ENCODE data around the gene EXOSC1. TPM values are rescaled to one million over a fixed set of nuclear protein-coding genes. Genes with fewer than 3 reads are reported as not detected.
A peak's percentile ranks its signal among the peaks of the same experiment; 100 is the strongest.

Gene EXOSC1
- polyA plus RNA-seq, 3 donors = 34.7 to 60.6 (median 55.8) TPM

DNA sequence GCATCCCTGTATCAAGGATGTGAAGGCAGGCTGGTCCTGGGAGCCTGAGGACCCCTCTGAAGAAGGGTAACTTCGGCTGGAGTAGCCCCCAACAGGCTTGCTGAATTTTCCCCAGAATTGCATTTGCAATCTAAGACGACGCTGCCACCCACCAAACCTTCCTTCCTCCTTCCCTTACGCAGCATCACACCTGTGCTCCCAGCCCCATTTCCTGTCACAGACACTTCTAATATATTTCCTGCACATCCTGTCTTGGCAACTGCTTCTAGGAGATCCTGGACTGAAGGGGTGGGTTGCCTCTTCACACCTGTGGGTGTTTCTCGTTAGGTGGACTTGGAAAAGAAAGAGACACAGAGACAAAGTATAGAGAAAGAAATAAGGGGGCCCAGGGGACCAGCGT is 29.2 kb downstream of the EXOSC1 start:
- Histone ChIP-seq H3K4me1 (ENCODE audit: control insufficient read depth in 1 of 2, insufficient read depth in 2 of 2, low read length in 2 of 2) (peaks cover 60 to 69% of the 10 kb centered on the region in 2 donors), H2AFZ (ENCODE audit: insufficient read depth, low read depth, low read length, poor library complexity, severe bottlenecking) (no peak overlapping the region), H3K4me3 (replicated peaks in 1 of 3; ENCODE audit: low read depth in 2 of 3, low read length in 3 of 3) (no peak overlapping the region), H3K36me3 (replicated peaks in 1 of 2; ENCODE audit: control insufficient read depth in 1 of 2, insufficient read depth in 2 of 2, low read length in 2 of 2) (no peaks in the 10 kb centered on the region), H3K9me3 (replicated peaks in 1 of 2; ENCODE audit: control insufficient read depth in 1 of 2, insufficient read depth in 1 of 2, low read length in 2 of 2) (no peaks in the 10 kb centered on the region), H3K27ac (ENCODE audit: low read depth in 1 of 2, low read length in 2 of 2) (no peak overlapping the region), H3K27me3 (ENCODE audit: control insufficient read depth in 2 of 2, insufficient read depth in 2 of 2, low read length in 2 of 2) (no peaks in the 10 kb centered on the region), H4K20me1 (ENCODE audit: insufficient read depth, low read length) (no peaks in the 10 kb centered on the region), H3K79me2 (ENCODE audit: insufficient read depth, low read length) (no peaks in the 10 kb centered on the region), H3K4me2 (replicated peaks; ENCODE audit: extremely low read depth, low read length, poor library complexity, severe bottlenecking) (no peak overlapping the region), H3K9ac (ENCODE audit: insufficient read depth, low read length, poor library complexity, severe bottlenecking) (no peak overlapping the region)
- peaks cover 2 to 4% of the 10 kb centered on the region in 2 donors for H3K36me3 Mint-ChIP-seq
- H3K4me1 Mint-ChIP-seq = peaks cover 66% of the 10 kb centered on the region
- 19% methylated on average over 3 of the region's 6 CpGs for WGBS (ENCODE audit: insufficient coverage)
- DNase-seq = no peak
- TF ChIP-seq, protein P1, sequence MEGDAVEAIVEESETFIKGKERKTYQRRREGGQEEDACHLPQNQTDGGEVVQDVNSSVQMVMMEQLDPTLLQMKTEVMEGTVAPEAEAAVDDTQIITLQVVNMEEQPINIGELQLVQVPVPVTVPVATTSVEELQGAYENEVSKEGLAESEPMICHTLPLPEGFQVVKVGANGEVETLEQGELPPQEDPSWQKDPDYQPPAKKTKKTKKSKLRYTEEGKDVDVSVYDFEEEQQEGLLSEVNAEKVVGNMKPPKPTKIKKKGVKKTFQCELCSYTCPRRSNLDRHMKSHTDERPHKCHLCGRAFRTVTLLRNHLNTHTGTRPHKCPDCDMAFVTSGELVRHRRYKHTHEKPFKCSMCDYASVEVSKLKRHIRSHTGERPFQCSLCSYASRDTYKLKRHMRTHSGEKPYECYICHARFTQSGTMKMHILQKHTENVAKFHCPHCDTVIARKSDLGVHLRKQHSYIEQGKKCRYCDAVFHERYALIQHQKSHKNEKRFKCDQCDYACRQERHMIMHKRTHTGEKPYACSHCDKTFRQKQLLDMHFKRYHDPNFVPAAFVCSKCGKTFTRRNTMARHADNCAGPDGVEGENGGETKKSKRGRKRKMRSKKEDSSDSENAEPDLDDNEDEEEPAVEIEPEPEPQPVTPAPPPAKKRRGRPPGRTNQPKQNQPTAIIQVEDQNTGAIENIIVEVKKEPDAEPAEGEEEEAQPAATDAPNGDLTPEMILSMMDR (IDR thresholded peaks at IDR 0.05) = no peak
- H3K27ac Mint-ChIP-seq = no peak overlapping the region
- no peaks in the 10 kb centered on the region for H3K9me3 Mint-ChIP-seq
- no peak overlapping the region for H3K4me3 Mint-ChIP-seq
- peaks cover 0 to 2% (median 0%) of the 10 kb centered on the region in 3 donors for H3K27me3 Mint-ChIP-seq (ENCODE audit: low read depth in 3 of 3)
- intact Hi-C loops (cut with micrococcal nuclease) = no loop called here

DNA sequence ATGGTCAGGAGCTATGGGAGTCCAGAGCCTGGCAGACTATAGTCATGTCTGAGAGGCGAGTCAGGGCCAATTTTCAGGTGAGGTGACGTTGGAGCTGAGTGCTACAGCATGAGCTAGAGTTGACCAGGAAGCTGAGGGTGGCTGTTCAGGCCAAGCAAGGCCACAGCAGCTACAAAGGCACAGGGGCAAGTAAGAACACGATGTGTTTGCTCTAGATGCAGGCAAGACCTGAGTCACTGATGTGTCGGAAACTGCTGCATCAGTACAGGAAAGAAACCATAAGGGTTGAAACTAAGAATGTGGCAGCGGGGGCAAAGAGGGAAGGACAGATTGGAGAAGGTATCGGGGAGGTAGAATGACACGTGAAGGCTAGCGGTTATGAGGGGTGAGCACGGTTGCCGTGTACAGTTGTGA is 32.9 kb downstream of the EXOSC1 start:
- H3K4me1 Mint-ChIP-seq = peaks cover 60% of the 10 kb centered on the region
- H3K4me3 Mint-ChIP-seq = peak overlapping the region in 1 of 2 donors; percentile 58
- intact Hi-C loops (cut with micrococcal nuclease) = no loop called here
- peak overlapping the region; percentile 47 to 88 (median 79) for H3K27ac Mint-ChIP-seq
- no peaks in the 10 kb centered on the region for H3K36me3 Mint-ChIP-seq
- Histone ChIP-seq H3K36me3 (replicated peaks in 1 of 2; ENCODE audit: control insufficient read depth in 1 of 2, insufficient read depth in 2 of 2, low read length in 2 of 2) (no peaks in the 10 kb centered on the region), H3K9ac (ENCODE audit: insufficient read depth, low read length, poor library complexity, severe bottlenecking) (no peak overlapping the region), H3K9me3 (replicated peaks in 1 of 2; ENCODE audit: control insufficient read depth in 1 of 2, insufficient read depth in 1 of 2, low read length in 2 of 2) (no peaks in the 10 kb centered on the region), H3K4me1 (ENCODE audit: control insufficient read depth in 1 of 2, insufficient read depth in 2 of 2, low read length in 2 of 2) (peaks cover 56 to 66% of the 10 kb centered on the region in 2 donors), H3K27me3 (ENCODE audit: control insufficient read depth in 2 of 2, insufficient read depth in 2 of 2, low read length in 2 of 2) (no peaks in the 10 kb centered on the region), H3K4me3 (replicated peaks in 1 of 3; ENCODE audit: low read depth in 2 of 3, low read length in 3 of 3) (no peak overlapping the region), H3K79me2 (ENCODE audit: insufficient read depth, low read length) (no peaks in the 10 kb centered on the region), H3K4me2 (replicated peaks; ENCODE audit: extremely low read depth, low read length, poor library complexity, severe bottlenecking) (no peak overlapping the region), H4K20me1 (ENCODE audit: insufficient read depth, low read length) (no peaks in the 10 kb centered on the region), H2AFZ (ENCODE audit: insufficient read depth, low read depth, low read length, poor library complexity, severe bottlenecking) (peak overlapping the region; percentile 29), H3K27ac (ENCODE audit: low read depth in 1 of 2, low read length in 2 of 2) (peak overlapping the region; percentile 41 to 66)
- peaks cover 0 to 2% (median 0%) of the 10 kb centered on the region in 7 donors for H3K9me3 Mint-ChIP-seq
- no peaks in the 10 kb centered on the region for H3K27me3 Mint-ChIP-seq (ENCODE audit: low read depth in 3 of 3)
- peak in 2 of 3 donors; percentile 38 to 42 for DNase-seq
- TF ChIP-seq, protein P1 (IDR thresholded peaks at IDR 0.05) = no peak
- 36% methylated on average over 7 of the region's 10 CpGs for WGBS (ENCODE audit: insufficient coverage)

All from CD14-positive monocyte (primary cell).